GM10266 (cell line): Measurements from ENCODE around the gene CNOT10.

ENCODE experiments used
- DNase-seq: peaks from one replicate; pipeline ENCODE4 v3.0.0; 2012; ENCODE audit errors: extremely low spot score
- CTCF ChIP-seq: IDR thresholded peaks from 2 replicates; pipeline ENCODE4 v1.5.1; 2012; ENCODE audit warnings: mild to moderate bottlenecking, low read depth; ENCODE audit not compliant: control insufficient read depth, insufficient read depth; ENCODE audit errors: missing control alignments

Gene CNOT10

GRCh38 chr3:32819551-32820348, 134.8 kb downstream of the CNOT10 start:
- no peak for TF ChIP-seq CTCF
- DNase-seq = no peak

- no peak for TF ChIP-seq CTCF
- no peak for DNase-seq
These were observed 135.4 kb downstream of the CNOT10 start for GRCh38 chr3:32820430-32820829.

DNA sequence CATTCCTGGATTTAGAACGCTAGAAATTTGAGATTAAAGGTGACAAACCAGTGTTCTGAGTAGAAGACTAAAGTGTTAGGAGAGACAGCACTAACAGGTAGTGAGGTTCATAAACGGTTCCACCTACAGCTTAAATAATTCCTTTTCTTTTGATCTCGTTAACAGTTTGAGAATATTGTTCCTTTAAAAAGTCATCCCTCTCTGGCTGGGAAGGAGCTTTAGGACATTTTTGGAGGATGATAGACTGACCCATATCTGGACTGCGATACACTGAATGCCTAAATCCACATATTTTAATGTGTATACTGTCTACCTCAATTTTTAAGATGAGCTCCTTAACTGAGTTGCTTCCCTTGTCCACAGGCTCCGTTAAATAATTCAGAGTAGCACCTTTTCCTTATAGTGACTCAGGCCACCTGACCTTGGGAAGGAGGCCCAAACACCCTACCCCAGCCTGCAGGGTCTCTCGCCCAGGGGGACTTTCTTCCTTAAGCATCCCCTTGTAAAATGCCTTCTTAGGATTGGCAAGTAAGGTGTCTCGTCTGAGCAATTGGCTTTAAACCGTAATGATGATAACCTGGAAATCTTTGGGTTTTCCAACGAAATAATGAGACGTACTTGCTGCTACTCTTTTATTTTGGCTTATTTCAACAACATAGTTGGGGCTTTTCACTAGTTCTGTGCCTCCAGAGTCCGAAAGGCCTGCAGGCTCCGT, 136.1 kb downstream of the CNOT10 start:
- peak; percentile 36 for DNase-seq
- no peak for TF ChIP-seq CTCF

DNA sequence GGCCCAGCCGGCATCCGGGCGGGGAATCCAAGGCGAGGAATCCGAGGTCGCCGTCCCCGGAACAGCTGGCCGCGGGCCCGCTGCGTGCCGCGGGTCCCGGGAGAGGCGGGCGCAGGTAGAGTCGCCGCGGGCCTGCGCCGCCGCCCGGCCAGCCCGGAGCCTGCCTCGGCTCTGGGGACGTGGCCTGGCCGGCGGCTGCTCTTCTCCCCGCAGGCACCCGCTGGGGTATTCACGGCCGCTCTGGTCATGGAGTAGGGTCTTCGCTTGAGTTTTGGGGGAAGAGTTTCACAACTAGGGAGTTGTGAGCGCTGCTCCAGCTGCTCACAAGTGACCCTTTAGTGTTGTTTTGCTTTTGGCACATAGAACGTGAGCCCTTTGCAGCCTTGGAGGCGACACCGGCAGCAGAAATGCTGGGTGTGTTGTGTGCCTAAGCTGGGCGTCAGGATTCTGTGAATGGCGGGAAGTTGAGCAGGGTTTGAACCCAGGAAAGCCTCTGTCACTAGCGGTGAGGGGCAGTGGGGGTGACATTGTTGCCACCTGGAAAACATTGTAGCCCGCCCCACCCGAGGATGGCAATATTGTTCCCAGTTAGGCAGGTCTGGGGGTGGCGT, 136.8 kb downstream of the CNOT10 start:
- DNase-seq = no peak
- TF ChIP-seq CTCF = no peak

GRCh38 chr3:32822609-32823498, 137.9 kb downstream of the CNOT10 start:
- TF ChIP-seq CTCF = no peak
- no peak for DNase-seq
